Measurements from ENCODE around the gene BCAP31. TPM values are rescaled to one million over a fixed set of nuclear protein-coding genes. Genes with fewer than 3 reads are reported as not detected.

The BCAP31 gene
- total RNA-seq, 4 donors from 2014 or later, result 86.6 to 177 (median 102) TPM

DNA sequence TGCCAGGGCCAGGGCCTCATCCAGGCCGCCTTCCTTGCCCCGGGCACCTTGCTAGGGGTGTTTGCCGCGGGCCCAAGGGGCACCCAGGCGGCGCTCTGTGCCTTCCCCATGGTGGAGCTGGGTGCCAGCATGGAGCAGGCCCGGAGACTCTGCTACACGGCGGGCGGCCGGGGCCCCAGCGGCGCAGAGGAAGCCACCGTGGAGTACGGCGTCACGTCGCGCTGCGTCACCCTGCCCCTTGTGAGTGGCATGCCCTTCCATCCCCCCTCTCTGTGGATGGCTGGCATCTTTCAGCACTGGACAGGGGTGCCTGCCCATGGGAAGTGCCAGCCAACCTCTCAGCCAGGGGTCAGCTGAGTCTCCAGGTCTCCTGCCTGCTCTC is 43.5 kb upstream of the BCAP31 start:
- Histone ChIP-seq H3K9me3 (no peaks in the 10 kb centered on the region), H3K27me3 (no peaks in the 10 kb centered on the region), H3K27ac (no peak overlapping the region), H3K4me3 (no peak overlapping the region), H3K36me3 (no peaks in the 10 kb centered on the region), H3K4me1 (no peaks in the 10 kb centered on the region)
- intact Hi-C loops (cut with DNase I; ENCODE audit: low total_unique reads), result loop anchor here (2.0 kb wide), 1 partner anchor 71 kb away; no protein-coding TSS in a partner anchor
- TF ChIP-seq CTCF (IDR thresholded peaks at IDR 0.05) (no peak), POLR2A (IDR thresholded peaks at IDR 0.05) (no peak)
- no peak for DNase-seq

DNA sequence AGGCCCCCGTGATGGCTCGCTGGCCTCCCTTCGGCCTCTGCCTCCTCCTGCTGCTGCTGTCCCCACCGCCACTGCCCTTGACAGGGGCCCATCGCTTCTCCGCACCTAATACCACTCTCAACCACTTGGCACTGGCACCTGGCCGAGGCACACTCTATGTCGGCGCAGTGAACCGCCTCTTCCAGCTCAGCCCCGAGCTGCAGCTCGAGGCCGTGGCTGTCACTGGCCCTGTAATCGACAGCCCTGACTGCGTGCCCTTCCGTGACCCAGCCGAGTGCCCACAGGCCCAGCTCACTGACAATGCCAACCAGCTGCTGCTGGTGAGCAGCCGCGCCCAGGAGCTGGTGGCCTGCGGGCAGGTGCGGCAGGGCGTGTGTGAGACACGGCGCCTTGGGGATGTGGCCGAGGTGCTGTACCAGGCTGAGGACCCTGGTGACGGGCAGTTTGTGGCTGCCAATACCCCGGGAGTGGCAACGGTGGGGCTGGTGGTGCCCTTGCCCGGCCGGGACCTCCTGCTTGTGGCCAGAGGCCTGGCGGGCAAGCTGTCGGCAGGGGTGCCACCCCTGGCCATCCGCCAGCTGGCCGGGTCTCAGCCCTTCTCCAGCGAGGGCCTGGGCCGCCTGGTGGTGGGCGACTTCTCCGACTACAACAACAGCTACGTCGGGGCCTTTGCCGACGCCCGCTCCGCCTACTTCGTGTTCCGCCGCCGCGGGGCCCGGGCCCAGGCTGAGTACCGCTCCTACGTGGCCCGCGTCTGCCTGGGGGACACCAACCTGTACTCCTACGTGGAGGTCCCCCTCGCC is 42.9 kb upstream of the BCAP31 start:
- no peak overlapping the region for H3K27ac ChIP-seq
- no peaks in the 10 kb centered on the region for H3K27me3 ChIP-seq
- TF ChIP-seq CTCF (IDR thresholded peaks at IDR 0.05) (no peak), POLR2A (IDR thresholded peaks at IDR 0.05) (no peak)
- no peaks in the 10 kb centered on the region for H3K36me3 ChIP-seq
- H3K9me3 ChIP-seq, result no peaks in the 10 kb centered on the region
- intact Hi-C loops (cut with DNase I; ENCODE audit: low total_unique reads), result no loop called here
- DNase-seq, result peak; percentile 14 to 17
- no peaks in the 10 kb centered on the region for H3K4me1 ChIP-seq
- H3K4me3 ChIP-seq, result no peak overlapping the region

DNA sequence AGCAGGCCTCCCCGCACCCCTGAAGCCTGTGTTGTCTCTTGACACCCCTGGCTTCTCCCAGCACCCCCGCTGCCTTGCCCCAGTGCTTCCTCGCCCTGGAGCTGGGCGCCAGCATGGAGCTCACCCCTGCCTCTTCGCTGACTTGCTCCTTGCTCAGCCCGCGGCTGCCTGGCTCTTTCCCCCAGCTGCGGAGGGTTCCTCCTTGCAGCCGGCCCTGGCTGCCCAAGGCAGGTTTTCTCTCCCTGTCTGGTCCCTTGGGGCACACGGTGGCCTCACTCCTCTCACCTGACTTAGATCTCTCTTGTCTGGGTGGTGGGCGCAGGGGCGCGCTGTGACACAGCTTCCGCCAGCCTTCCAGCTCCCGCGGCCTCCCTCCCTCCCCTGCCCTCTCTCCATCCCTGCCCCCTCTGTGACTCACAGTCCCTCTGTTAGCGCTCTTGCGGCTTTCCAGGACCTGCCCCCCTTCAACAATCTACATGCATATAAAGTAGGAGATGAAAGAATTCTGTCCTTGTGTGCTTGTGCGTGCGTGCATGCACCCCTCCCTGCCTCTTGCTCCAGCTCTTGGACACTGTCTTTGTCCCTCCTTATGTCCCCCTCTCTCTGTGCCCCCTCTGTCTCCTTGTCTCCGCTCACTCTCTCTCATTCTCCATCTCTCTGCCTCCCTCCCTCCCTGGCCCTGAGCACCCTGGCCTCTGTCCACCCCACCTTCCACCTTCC is 42.1 kb upstream of the BCAP31 start:
- DNase-seq, result peak; percentile 39 to 40
- TF ChIP-seq POLR2A (IDR thresholded peaks at IDR 0.05) (no peak), CTCF (IDR thresholded peaks at IDR 0.05) (no peak)
- Histone ChIP-seq H3K4me1 (no peaks in the 10 kb centered on the region), H3K36me3 (no peaks in the 10 kb centered on the region), H3K27ac (peak overlapping the region; percentile 42 to 77), H3K9me3 (no peaks in the 10 kb centered on the region), H3K27me3 (no peaks in the 10 kb centered on the region), H3K4me3 (peak overlapping the region in 1 of 2 donors; percentile 13)
- intact Hi-C loops (cut with DNase I; ENCODE audit: low total_unique reads), result no loop called here

GRCh38 chrX:153765138-153766079 is 41.2 kb upstream of the BCAP31 start:
- H3K27me3 ChIP-seq, result no peaks in the 10 kb centered on the region
- H3K27ac ChIP-seq, result peak overlapping the region; percentile 42 to 77
- H3K4me1 ChIP-seq, result no peaks in the 10 kb centered on the region
- DNase-seq, result peak; percentile 24 to 36
- TF ChIP-seq CTCF (IDR thresholded peaks at IDR 0.05), result no peak
- no peak for TF ChIP-seq POLR2A (IDR thresholded peaks at IDR 0.05)
- peak overlapping the region in 1 of 2 donors; percentile 13 for H3K4me3 ChIP-seq
- H3K36me3 ChIP-seq, result no peaks in the 10 kb centered on the region
- no peaks in the 10 kb centered on the region for H3K9me3 ChIP-seq
- intact Hi-C loops (cut with DNase I; ENCODE audit: low total_unique reads), result no loop called here
